ENCODE measurements around the gene IL32. TPM values are rescaled to one million over a fixed set of nuclear protein-coding genes. Genes with fewer than 3 reads are reported as not detected.

The IL32 gene
- total and polyA plus RNA-seq, 12 donors: 23.4 to 204 (median 47.0) TPM

DNA sequence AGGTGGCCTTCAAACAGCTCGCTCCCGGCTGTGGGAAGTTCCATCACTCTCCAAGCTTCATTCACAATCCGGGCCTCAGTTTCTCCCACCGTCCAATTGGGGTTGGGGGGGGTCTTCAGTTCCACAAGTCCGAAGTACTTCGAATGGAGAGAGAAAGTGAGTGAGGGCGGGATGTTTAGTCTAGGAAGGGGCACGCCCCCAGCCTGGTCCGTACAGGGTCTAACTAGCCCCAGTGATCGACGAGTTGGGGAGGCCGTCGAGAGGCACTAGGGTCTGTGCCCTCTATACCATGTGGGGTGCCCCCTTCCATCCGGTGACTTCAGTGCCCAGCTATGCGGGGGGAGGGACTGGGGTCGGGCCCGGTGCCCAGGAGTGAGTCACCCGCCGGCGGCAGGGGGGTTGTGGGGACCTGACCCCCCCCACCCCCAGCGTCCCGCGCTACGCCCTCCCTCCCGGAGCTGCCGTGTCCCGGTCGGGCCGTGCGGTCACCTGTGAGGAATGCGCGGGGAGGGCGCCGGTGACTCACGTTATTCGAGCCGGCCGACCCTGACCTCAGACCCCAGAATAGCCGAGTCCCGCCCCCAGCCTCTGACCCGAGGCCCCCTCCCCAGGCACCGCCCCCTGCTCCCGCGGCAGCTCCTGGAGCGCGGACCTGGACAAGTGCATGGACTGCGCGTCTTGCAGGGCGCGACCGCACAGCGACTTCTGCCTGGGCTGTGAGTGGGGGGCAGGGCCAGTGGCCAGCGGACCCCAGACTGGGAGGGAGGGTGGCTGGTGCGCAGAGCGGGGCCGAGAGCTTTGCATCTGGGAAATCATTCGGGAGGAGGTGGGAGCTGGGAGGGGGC, 44.6 kb upstream of the IL32 start:
- peak; percentile 31 to 56 (median 41) for ATAC-seq
- 1% methylated on average over 53 to 57 of the region's 57 CpGs for WGBS, 2 donors
- Histone ChIP-seq H3K36me3 (peaks cover 0 to 5% (median 3%) of the 10 kb centered on the region in 9 donors), H3K27me3 (peaks cover 11 to 31% (median 20%) of the 10 kb centered on the region in 7 donors), H3K9me3 (no peaks in the 10 kb centered on the region), H3K27ac (peak overlapping the region; percentile 82 to 100 (median 97)), H3K4me3 (peak overlapping the region; percentile 47 to 87 (median 74)), H3K4me1 (peaks cover 23 to 69% (median 55%) of the 10 kb centered on the region in 9 donors)
- peak; percentile 77 to 85 for DNase-seq
- intact Hi-C loops (cut with DNase I): no loop called here
- TF ChIP-seq, protein P1, sequence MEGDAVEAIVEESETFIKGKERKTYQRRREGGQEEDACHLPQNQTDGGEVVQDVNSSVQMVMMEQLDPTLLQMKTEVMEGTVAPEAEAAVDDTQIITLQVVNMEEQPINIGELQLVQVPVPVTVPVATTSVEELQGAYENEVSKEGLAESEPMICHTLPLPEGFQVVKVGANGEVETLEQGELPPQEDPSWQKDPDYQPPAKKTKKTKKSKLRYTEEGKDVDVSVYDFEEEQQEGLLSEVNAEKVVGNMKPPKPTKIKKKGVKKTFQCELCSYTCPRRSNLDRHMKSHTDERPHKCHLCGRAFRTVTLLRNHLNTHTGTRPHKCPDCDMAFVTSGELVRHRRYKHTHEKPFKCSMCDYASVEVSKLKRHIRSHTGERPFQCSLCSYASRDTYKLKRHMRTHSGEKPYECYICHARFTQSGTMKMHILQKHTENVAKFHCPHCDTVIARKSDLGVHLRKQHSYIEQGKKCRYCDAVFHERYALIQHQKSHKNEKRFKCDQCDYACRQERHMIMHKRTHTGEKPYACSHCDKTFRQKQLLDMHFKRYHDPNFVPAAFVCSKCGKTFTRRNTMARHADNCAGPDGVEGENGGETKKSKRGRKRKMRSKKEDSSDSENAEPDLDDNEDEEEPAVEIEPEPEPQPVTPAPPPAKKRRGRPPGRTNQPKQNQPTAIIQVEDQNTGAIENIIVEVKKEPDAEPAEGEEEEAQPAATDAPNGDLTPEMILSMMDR (IDR thresholded peaks at IDR 0.05): no peak

GRCh38 chr16:3021449-3022207, 43.8 kb upstream of the IL32 start:
- ATAC-seq (peak; percentile 35 to 65 (median 54)), DNase-seq (peak; percentile 80 to 87)
- peaks cover 23 to 69% (median 55%) of the 10 kb centered on the region in 9 donors for H3K4me1 ChIP-seq
- peaks cover 0 to 13% (median 10%) of the 10 kb centered on the region in 9 donors for H3K36me3 ChIP-seq
- peaks cover 11 to 24% (median 20%) of the 10 kb centered on the region in 7 donors for H3K27me3 ChIP-seq
- H3K27ac ChIP-seq: peak overlapping the region; percentile 82 to 100 (median 97)
- no peaks in the 10 kb centered on the region for H3K9me3 ChIP-seq
- TF ChIP-seq, protein P1 (IDR thresholded peaks at IDR 0.05): peak in 7 of 9 donors; percentile 28 to 64 (median 46)
- WGBS, 2 donors: 20% methylated on average over 25 of the region's 25 CpGs
- intact Hi-C loops (cut with DNase I): no loop called here
- peak overlapping the region; percentile 47 to 87 (median 74) for H3K4me3 ChIP-seq

DNA sequence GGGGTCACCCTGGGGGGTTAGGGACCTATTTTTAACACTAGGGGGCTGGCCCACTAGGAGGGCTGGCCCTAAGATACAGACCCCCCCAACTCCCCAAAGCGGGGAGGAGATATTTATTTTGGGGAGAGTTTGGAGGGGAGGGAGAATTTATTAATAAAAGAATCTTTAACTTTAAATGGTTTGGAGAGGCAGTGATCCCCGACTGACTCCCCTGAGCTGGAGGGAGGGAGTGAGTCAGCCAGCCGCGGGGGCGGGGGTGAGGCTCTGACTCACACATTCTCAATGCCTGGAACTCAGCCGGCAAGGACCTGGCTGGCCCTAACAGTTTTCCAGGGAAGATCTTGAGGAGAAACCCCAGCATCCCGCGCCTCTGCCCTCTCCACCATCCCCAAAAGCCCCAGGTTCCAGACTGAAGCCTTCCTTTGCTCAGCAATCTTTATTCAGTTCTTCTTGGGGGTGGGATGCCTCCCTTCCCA, 43.2 kb upstream of the IL32 start:
- Histone ChIP-seq H3K27me3 (peaks cover 8 to 20% (median 15%) of the 10 kb centered on the region in 7 donors), H3K4me1 (peaks cover 23 to 69% (median 55%) of the 10 kb centered on the region in 9 donors), H3K4me3 (peak overlapping the region; percentile 47 to 87 (median 74)), H3K36me3 (peaks cover 0 to 20% (median 15%) of the 10 kb centered on the region in 9 donors), H3K9me3 (no peaks in the 10 kb centered on the region), H3K27ac (peak overlapping the region; percentile 37 to 100 (median 97))
- TF ChIP-seq, protein P1 (IDR thresholded peaks at IDR 0.05): no peak
- 13 to 18% methylated on average over 8 of the region's 8 CpGs for WGBS, 2 donors
- DNase-seq (peak; percentile 84 to 89), ATAC-seq (peak; percentile 11 to 70 (median 48))
- intact Hi-C loops (cut with DNase I): no loop called here

All from heart right ventricle (tissue), 16 donors.